KOPT-K1 (cell line): ENCODE results near the gene TLR8.

ENCODE experiments used
- H3K27ac ChIP-seq: fragments of 200-600 bp; sonication (generic); 2 replicates; pipeline ENCODE4 v1.5.1; 2016; ENCODE audit warnings: antibody characterized with exemption, mild to moderate bottlenecking, low read depth, low read length; ENCODE audit not compliant: poor library complexity, severe bottlenecking
- H3K36me3 ChIP-seq: fragments of 200-600 bp; sonication (generic); 2 replicates; pipeline ENCODE4 v1.5.1; 2017; ENCODE audit warnings: antibody characterized with exemption, mild to moderate bottlenecking, low read length, moderate library complexity; ENCODE audit not compliant: insufficient read depth
- H3K9me3 ChIP-seq: fragments of 200-600 bp; sonication (generic); 2 replicates; pipeline ENCODE4 v1.5.1; 2017; ENCODE audit warnings: antibody characterized with exemption, low read length, mild to moderate bottlenecking; ENCODE audit not compliant: insufficient read depth, poor library complexity, severe bottlenecking

The TLR8 gene

DNA sequence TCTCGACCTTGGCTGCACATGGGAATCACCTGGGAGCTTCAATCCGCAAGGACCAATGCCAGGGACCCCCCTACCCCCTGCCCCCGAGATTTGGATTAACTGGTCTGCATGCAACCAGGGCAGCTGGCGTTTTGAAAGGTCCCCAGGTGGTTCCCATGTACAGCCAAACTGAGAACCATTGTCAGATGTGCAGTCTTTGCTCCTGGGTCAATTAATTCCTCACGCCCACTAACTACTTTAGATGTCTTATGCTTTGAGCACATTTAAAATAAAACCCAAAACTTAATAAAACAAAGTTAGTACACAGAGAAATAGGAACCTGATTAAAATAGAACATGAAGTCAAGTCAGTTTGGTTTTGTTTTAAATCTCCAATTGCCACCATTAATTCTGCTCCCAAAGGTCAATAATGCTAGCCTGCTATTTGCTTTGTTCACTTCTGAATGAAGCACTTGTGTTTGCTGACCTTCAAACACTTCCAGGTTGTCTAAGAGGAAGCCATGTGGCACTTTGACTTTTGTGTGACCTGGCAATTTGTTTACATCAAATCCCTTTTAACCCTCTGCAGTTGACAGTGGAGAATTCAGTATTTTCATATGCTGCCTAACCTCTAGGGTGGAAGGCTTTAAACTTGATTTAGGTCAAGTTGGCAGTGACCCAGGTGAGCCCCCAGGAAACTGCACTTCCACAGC, 41.3 kb downstream of the TLR8 start:
- Histone ChIP-seq H3K36me3 (no peaks in the 10 kb centered on the region), H3K9me3 (no peaks in the 10 kb centered on the region), H3K27ac (peak overlapping the region; percentile 100)

DNA sequence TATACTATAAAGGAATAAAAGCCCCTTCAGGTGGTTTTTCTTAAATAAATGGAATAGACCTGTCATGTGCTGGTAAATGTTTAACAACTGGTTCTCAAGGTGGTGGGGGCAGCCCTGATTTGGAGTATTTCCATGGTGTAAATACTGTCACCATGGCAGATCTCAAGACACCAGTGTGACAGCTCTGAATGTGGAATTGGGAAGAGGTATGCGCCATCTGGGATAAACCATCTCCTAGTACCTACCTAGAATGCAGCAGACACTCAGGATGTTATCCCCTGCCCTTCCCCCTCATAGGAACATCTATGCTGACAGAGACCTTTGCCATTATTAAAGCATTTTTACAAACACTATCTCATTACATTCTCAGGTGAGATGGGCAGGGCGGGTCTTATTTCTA, 42.1 kb downstream of the TLR8 start:
- Histone ChIP-seq H3K27ac (peak overlapping the region; percentile 100), H3K9me3 (no peaks in the 10 kb centered on the region), H3K36me3 (no peaks in the 10 kb centered on the region)

DNA sequence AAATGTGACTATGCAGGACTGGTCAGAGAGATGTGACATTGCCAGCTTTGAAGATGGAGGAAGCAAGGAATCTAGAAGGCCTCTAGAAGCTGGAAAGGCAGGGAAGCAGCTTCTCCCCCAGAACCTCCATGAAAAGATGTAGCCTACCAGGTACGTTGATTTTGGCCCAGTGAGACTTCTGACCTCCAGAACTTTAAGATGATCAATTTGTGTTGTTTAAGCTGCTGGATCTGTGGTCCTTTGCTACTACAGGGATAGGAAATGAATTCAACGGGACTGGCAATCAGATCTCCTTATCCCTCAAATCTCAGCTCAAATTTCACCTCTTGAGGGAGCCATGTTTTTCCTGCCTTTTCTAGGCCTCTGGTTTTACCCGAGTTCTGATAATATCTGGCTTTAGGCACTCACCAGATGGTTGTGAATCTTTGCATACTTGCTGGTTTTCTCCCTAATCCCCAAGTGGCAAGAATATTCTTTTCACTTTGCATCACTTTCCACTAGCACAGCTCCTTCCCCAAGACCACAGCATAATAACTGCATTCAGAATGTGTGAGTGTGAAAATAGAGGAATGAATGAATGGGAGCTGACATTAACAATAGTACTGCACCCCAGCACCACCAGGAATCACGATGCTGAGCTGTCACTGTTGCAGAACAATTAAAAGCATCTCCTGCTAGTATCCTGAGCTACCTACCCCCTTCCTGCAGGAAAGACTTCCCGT, 42.9 kb downstream of the TLR8 start:
- H3K9me3 ChIP-seq: no peaks in the 10 kb centered on the region
- peak overlapping the region; percentile 100 for H3K27ac ChIP-seq
- no peaks in the 10 kb centered on the region for H3K36me3 ChIP-seq

DNA sequence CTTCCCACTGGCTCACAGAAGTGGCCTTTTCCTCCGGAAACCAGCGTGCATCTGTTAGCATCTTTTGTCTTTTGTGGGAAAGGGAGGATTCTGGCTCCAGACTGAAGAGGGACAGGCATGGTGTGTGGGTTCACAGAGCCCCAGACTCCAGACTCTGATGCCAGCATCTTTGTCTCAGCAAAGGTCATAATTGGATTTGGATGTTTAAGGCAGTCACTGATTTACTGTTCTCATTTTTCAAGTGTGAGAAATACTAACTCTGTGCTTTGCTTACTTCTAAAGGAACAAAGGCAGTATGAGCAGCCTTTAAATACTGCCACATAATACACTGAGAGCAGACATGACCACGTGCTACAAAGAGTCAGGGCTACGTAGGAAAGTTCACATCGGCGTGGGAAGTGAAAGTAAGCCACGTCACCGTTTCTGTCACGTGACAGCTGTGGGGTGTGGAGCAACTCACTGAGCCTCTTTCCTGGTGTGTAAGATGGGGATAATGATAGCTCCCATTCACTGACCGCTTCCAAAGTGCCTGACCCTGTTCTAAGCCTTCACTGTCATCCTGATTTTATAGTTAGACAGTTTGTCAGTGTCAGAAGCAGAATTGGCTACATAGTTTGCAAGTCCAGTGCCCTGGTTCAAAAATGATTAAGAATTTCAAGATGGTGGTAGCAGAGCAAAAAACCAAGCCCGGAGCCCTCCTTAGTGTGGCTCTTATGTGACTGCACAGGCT, 43.7 kb downstream of the TLR8 start:
- Histone ChIP-seq H3K36me3 (no peaks in the 10 kb centered on the region), H3K27ac (peak overlapping the region; percentile 100), H3K9me3 (no peaks in the 10 kb centered on the region)

- Histone ChIP-seq H3K36me3 (no peaks in the 10 kb centered on the region), H3K27ac (peak overlapping the region; percentile 100), H3K9me3 (no peaks in the 10 kb centered on the region)
Observed at GRCh38 chrX:12950851-12951594, 44.6 kb downstream of the TLR8 start.

DNA sequence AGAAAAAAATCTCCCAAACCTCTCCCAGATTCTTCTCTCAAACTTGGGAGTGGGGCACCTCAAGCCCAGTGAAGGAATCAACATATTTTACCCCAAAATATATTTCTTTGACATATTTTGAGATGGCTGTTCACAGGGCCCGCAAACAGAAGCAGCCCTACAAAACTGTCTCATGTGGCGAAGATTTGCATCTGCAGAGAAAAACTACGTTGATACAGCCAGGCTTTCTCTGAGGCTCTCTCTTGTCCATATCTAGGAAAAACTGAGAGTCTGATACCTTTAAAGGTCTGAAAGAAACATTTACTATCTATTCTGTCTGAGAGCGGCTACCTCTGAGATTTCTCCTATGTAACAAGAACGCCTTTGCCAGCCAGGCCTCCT, 45.2 kb downstream of the TLR8 start:
- H3K27ac ChIP-seq: peak overlapping the region; percentile 100
- no peaks in the 10 kb centered on the region for H3K9me3 ChIP-seq
- no peaks in the 10 kb centered on the region for H3K36me3 ChIP-seq

DNA sequence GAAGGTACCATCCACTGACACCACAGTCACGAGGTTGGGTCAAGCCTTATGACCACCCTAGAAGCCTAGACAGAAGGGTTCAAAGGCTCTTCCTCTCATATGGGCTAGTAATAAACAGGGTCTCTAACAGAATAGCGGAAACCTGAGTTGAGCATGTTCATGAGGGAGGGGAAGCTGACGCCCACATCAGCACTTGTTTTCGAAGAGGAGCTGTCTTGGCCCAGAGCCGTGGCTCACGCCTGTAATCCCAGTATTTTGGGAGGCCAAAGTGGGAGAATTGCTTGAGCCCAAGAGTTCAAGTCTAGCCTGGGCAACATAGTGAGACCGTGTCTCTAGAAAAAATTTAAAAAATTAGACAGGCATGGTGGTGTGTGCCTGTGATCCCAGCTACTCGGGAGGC, 47.0 kb downstream of the TLR8 start:
- H3K36me3 ChIP-seq: no peaks in the 10 kb centered on the region
- H3K27ac ChIP-seq: peak overlapping the region; percentile 100
- H3K9me3 ChIP-seq: no peaks in the 10 kb centered on the region

DNA sequence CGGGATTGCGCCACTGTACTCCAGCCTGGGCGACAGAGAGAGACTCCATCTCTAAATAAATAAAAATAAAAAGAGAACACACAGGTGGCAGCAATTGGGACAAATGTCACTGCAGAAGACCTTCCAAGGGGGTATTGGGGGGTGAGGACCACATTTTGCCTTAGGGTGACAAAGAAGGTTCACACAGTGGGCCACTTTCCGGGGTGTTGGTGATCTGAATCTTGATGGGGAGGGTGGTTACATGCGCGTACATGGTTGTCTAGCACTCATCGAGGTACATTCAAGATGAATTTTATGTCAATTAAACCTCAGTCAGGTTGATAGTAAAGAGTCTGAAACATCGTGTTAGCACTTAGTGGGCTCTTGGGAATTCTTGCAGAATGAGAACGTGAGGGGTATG, 48.0 kb downstream of the TLR8 start:
- no peaks in the 10 kb centered on the region for H3K9me3 ChIP-seq
- H3K36me3 ChIP-seq: no peaks in the 10 kb centered on the region
- peak overlapping the region; percentile 100 for H3K27ac ChIP-seq

DNA sequence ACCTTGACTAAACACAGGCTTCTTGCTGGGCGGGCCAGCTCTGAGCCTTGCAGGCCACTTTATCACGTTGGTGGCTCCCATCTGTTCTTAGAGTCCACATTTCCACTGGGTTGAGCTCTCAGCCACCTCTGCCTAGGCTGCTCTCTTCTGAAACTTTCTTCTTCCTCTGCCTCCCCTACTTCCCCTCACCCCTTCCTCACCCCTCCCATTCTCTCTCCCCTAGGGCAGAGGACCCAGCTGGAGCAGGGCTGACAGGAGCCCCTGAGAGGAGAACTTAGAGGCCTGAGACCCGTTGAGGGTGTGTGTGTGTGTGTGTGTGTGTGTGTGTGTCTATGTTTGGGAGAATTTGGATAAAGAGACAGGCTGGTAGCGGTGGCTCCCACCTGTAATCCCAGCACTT, 48.6 kb downstream of the TLR8 start:
- Histone ChIP-seq H3K27ac (peak overlapping the region; percentile 100), H3K36me3 (no peaks in the 10 kb centered on the region), H3K9me3 (no peaks in the 10 kb centered on the region)

- Histone ChIP-seq H3K9me3 (no peaks in the 10 kb centered on the region), H3K36me3 (no peaks in the 10 kb centered on the region), H3K27ac (peak overlapping the region; percentile 100)
Observed at GRCh38 chrX:12955882-12956703, 49.7 kb downstream of the TLR8 start.

DNA sequence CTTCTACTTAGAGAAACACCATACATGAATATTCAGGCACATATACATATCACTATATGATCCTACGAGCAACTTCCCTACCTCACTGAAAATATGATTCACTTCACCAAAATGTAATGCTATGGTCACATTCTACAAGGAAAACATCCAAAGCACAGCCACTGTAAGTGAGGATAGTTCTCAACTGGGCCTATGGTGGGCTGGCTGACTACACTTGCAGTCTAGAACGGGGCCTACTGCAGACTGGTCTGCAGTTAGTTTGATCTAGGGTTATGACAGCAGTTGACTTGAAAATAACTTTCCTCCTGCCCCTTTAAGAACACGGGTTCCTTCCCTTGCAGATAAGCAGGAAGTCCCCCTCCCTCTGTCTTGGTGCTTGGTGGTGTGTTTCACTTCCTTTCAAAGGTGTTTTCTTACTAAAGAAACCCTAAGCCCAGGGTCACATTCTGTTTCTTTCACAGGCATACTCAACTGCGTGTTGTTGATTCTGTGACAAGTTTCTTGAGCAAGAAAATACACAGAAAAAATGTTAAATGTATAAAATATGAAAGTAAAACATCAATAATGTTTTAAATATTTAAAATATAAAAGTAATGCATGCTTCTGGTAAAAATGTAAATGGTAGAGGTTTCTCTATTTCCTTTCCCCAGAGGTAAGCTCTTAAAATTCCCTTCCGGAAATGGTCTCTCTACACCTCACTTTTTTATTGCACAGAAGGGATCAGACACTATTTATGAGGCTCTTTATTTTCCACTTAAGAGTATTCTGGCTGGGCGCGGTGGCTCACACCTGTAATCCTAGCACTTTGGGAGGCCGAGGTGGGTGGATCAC, 50.5 kb downstream of the TLR8 start:
- Histone ChIP-seq H3K36me3 (no peaks in the 10 kb centered on the region), H3K27ac (peak overlapping the region; percentile 100)

GRCh38 chrX:12958059-12958458, 51.6 kb downstream of the TLR8 start:
- peak overlapping the region; percentile 100 for H3K27ac ChIP-seq
- H3K9me3 ChIP-seq: no peaks in the 10 kb centered on the region
- H3K36me3 ChIP-seq: no peaks in the 10 kb centered on the region

More for the DNA sequence above, 50.5 kb downstream of the TLR8 start:
- no peaks in the 10 kb centered on the region for H3K9me3 ChIP-seq

DNA sequence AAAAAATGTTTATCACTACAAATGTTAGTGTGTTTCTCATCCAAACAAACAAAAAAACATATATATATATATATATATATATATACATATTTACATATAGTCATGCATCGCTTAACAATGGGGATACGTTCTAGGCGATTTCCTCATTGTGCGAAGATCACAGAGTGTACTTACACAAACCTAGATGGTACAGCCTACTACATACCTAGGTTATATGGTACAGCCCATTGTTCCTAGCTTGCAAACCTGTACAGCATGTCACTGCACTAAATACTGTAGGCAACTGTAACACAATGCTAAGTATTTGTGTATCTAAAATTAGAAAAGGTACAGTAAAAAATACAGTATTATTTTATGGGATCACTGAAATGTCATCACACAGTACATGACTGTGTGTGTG, 52.0 kb downstream of the TLR8 start:
- peak overlapping the region; percentile 100 for H3K27ac ChIP-seq
- H3K9me3 ChIP-seq: no peaks in the 10 kb centered on the region
- H3K36me3 ChIP-seq: no peaks in the 10 kb centered on the region
